Measurements from ENCODE around the gene CAPS.

GRCh38 chr19:5948752-5949564 is 34.9 kb downstream of the CAPS start:
- TF ChIP-seq MAX (CRISPR knock-in tag; IDR thresholded peaks at IDR 0.05): no peak
- no peak for TF ChIP-seq ZBTB43 (CRISPR knock-in tag; IDR thresholded peaks at IDR 0.05)
- TF ChIP-seq NR3C1 (CRISPR knock-in tag; conservative IDR thresholded peaks at IDR 0.05; ENCODE audit: low read depth): no peak
- no peak for TF ChIP-seq CTCF (IDR thresholded peaks at IDR 0.05)
- TF ChIP-seq TCF7 (CRISPR knock-in tag; IDR thresholded peaks at IDR 0.05; ENCODE audit: low read depth): no peak
